ENCODE data around the gene PRPF19.
A peak's percentile ranks its signal among the peaks of the same experiment; 100 is the strongest.

The PRPF19 gene

GRCh38 chr11:60919320-60919719, 12.9 kb upstream of the PRPF19 start:
- no peak overlapping the region for H3K9ac ChIP-seq (ENCODE audit: low read length)
- H3K4me3 ChIP-seq (ENCODE audit: low read length) = no peak overlapping the region
- peaks cover 7% of the 10 kb centered on the region for H3K36me3 ChIP-seq (ENCODE audit: control insufficient read depth, insufficient read depth, low read length)
- H3K4me1 ChIP-seq (ENCODE audit: control insufficient read depth, insufficient read depth, low read length) = peaks cover 8% of the 10 kb centered on the region
- H3K9me3 ChIP-seq (ENCODE audit: control insufficient read depth, low read length) = no peaks in the 10 kb centered on the region
- no peaks in the 10 kb centered on the region for H3K27me3 ChIP-seq (ENCODE audit: control insufficient read depth, insufficient read depth, low read length)

- no peaks in the 10 kb centered on the region for H3K27me3 ChIP-seq (ENCODE audit: control insufficient read depth, insufficient read depth, low read length)
- no peak overlapping the region for H3K9ac ChIP-seq (ENCODE audit: low read length)
- H3K4me1 ChIP-seq (ENCODE audit: control insufficient read depth, insufficient read depth, low read length) = peaks cover 8% of the 10 kb centered on the region
- no peaks in the 10 kb centered on the region for H3K9me3 ChIP-seq (ENCODE audit: control insufficient read depth, low read length)
- peaks cover 7% of the 10 kb centered on the region for H3K36me3 ChIP-seq (ENCODE audit: control insufficient read depth, insufficient read depth, low read length)
- H3K4me3 ChIP-seq (ENCODE audit: low read length) = no peak overlapping the region
These were observed 12.5 kb upstream of the PRPF19 start for GRCh38 chr11:60918939-60919265.

GRCh38 chr11:60918251-60918938, 12.0 kb upstream of the PRPF19 start:
- Histone ChIP-seq H3K27me3 (ENCODE audit: control insufficient read depth, insufficient read depth, low read length) (no peaks in the 10 kb centered on the region), H3K36me3 (ENCODE audit: control insufficient read depth, insufficient read depth, low read length) (peaks cover 7% of the 10 kb centered on the region), H3K4me3 (ENCODE audit: low read length) (no peak overlapping the region), H3K9me3 (ENCODE audit: control insufficient read depth, low read length) (no peaks in the 10 kb centered on the region), H3K9ac (ENCODE audit: low read length) (no peak overlapping the region), H3K4me1 (ENCODE audit: control insufficient read depth, insufficient read depth, low read length) (peaks cover 11% of the 10 kb centered on the region)

- H3K4me1 ChIP-seq (ENCODE audit: control insufficient read depth, insufficient read depth, low read length) = peaks cover 15% of the 10 kb centered on the region
These were observed 10.9 kb upstream of the PRPF19 start for GRCh38 chr11:60917267-60917666.

GRCh38 chr11:60916669-60917206, 10.4 kb upstream of the PRPF19 start:
- H3K4me1 ChIP-seq (ENCODE audit: control insufficient read depth, insufficient read depth, low read length) = peaks cover 15% of the 10 kb centered on the region
- H3K9ac ChIP-seq (ENCODE audit: low read length) = no peak overlapping the region

More at GRCh38 chr11:60917267-60917666, 10.9 kb upstream of the PRPF19 start:
- peaks cover 3% of the 10 kb centered on the region for H3K36me3 ChIP-seq (ENCODE audit: control insufficient read depth, insufficient read depth, low read length)
- H3K9ac ChIP-seq (ENCODE audit: low read length) = no peak overlapping the region
- no peaks in the 10 kb centered on the region for H3K27me3 ChIP-seq (ENCODE audit: control insufficient read depth, insufficient read depth, low read length)
- H3K4me3 ChIP-seq (ENCODE audit: low read length) = no peak overlapping the region
- H3K9me3 ChIP-seq (ENCODE audit: control insufficient read depth, low read length) = no peaks in the 10 kb centered on the region

GRCh38 chr11:60915248-60915914, 9.0 kb upstream of the PRPF19 start:
- H3K27me3 ChIP-seq (ENCODE audit: control insufficient read depth, insufficient read depth, low read length) = no peaks in the 10 kb centered on the region
- H3K4me1 ChIP-seq (ENCODE audit: control insufficient read depth, insufficient read depth, low read length) = peaks cover 15% of the 10 kb centered on the region
- H3K4me3 ChIP-seq (ENCODE audit: low read length) = peak overlapping the region; percentile 93
- H3K9me3 ChIP-seq (ENCODE audit: control insufficient read depth, low read length) = no peaks in the 10 kb centered on the region
- H3K9ac ChIP-seq (ENCODE audit: low read length) = peak overlapping the region; percentile 82
- H3K36me3 ChIP-seq (ENCODE audit: control insufficient read depth, insufficient read depth, low read length) = no peaks in the 10 kb centered on the region

More at GRCh38 chr11:60916669-60917206, 10.4 kb upstream of the PRPF19 start:
- Histone ChIP-seq H3K27me3 (ENCODE audit: control insufficient read depth, insufficient read depth, low read length) (no peaks in the 10 kb centered on the region), H3K4me3 (ENCODE audit: low read length) (no peak overlapping the region), H3K9me3 (ENCODE audit: control insufficient read depth, low read length) (no peaks in the 10 kb centered on the region), H3K36me3 (ENCODE audit: control insufficient read depth, insufficient read depth, low read length) (no peaks in the 10 kb centered on the region)

- Histone ChIP-seq H3K9ac (ENCODE audit: low read length) (peak overlapping the region; percentile 82), H3K27me3 (ENCODE audit: control insufficient read depth, insufficient read depth, low read length) (no peaks in the 10 kb centered on the region), H3K9me3 (ENCODE audit: control insufficient read depth, low read length) (no peaks in the 10 kb centered on the region)
These were observed 8.4 kb upstream of the PRPF19 start for GRCh38 chr11:60914633-60915247.

GRCh38 chr11:60913793-60914632, 7.6 kb upstream of the PRPF19 start, which contains the start of gene TMEM109:
Gene TMEM109, plus strand, starts transcription at chr11:60914158. Its CDS starts 5,536 bp downstream, at chr11:60919694.
- Histone ChIP-seq H3K4me3 (ENCODE audit: low read length) (peak within 1 kb of the TSS; percentile 93), H3K9me3 (ENCODE audit: control insufficient read depth, low read length) (no peaks in the 10 kb centered on the region), H3K27me3 (ENCODE audit: control insufficient read depth, insufficient read depth, low read length) (no peaks in the 10 kb centered on the region), H3K36me3 (ENCODE audit: control insufficient read depth, insufficient read depth, low read length) (no peaks in the 10 kb centered on the region), H3K9ac (ENCODE audit: low read length) (peak within 1 kb of the TSS; percentile 82), H3K4me1 (ENCODE audit: control insufficient read depth, insufficient read depth, low read length) (peaks cover 15% of the 10 kb centered on the region)

More at GRCh38 chr11:60914633-60915247, 8.4 kb upstream of the PRPF19 start:
- Histone ChIP-seq H3K4me3 (ENCODE audit: low read length) (peak overlapping the region; percentile 93), H3K4me1 (ENCODE audit: control insufficient read depth, insufficient read depth, low read length) (peaks cover 15% of the 10 kb centered on the region), H3K36me3 (ENCODE audit: control insufficient read depth, insufficient read depth, low read length) (no peaks in the 10 kb centered on the region)

- H3K4me3 ChIP-seq (ENCODE audit: low read length) = peak overlapping the region; percentile 93
- H3K9me3 ChIP-seq (ENCODE audit: control insufficient read depth, low read length) = no peaks in the 10 kb centered on the region
- peak overlapping the region; percentile 82 for H3K9ac ChIP-seq (ENCODE audit: low read length)
- H3K4me1 ChIP-seq (ENCODE audit: control insufficient read depth, insufficient read depth, low read length) = peaks cover 15% of the 10 kb centered on the region
- H3K27me3 ChIP-seq (ENCODE audit: control insufficient read depth, insufficient read depth, low read length) = no peaks in the 10 kb centered on the region
- H3K36me3 ChIP-seq (ENCODE audit: control insufficient read depth, insufficient read depth, low read length) = no peaks in the 10 kb centered on the region
These were observed 6.6 kb upstream of the PRPF19 start for GRCh38 chr11:60912851-60913528.

- Histone ChIP-seq H3K4me3 (ENCODE audit: low read length) (no peak overlapping the region), H3K9ac (ENCODE audit: low read length) (no peak overlapping the region), H3K4me1 (ENCODE audit: control insufficient read depth, insufficient read depth, low read length) (peaks cover 15% of the 10 kb centered on the region), H3K27me3 (ENCODE audit: control insufficient read depth, insufficient read depth, low read length) (no peaks in the 10 kb centered on the region), H3K9me3 (ENCODE audit: control insufficient read depth, low read length) (no peaks in the 10 kb centered on the region), H3K36me3 (ENCODE audit: control insufficient read depth, insufficient read depth, low read length) (no peaks in the 10 kb centered on the region)
These were observed 6.0 kb upstream of the PRPF19 start for GRCh38 chr11:60912223-60912850.

All from mucosa of stomach (tissue), 1 donor.